Astrocyte (in vitro differentiated cells and primary cell): ENCODE data around the gene EPAS1.

Experiments used
- CTCF ChIP-seq: IDR thresholded peaks from 2 replicates; pipeline ENCODE4 v1.5.1; 2011; ENCODE audit warnings: low read depth, mild to moderate bottlenecking, inconsistent platforms, low read length, moderate library complexity; ENCODE audit not compliant: insufficient read depth
- EZH2 ChIP-seq: IDR thresholded peaks from 2 replicates; pipeline ENCODE4 v1.6.1; 2012; ENCODE audit warnings: mild to moderate bottlenecking, low read length, inconsistent platforms; ENCODE audit not compliant: insufficient read depth

- TF ChIP-seq CTCF (no peak), EZH2 (no peak)
Observed at GRCh38 chr2:46328829-46329228, 31.6 kb downstream of the EPAS1 start.
